ENCODE measurements around the gene CYTH3.

GRCh38 chr7:6277476-6277875 lies 5.1 kb upstream of the CYTH3 start:
- TF ChIP-seq CTCF (IDR thresholded peaks at IDR 0.05) (no peak), POLR2A (IDR thresholded peaks at IDR 0.05) (no peak)
